Tibial nerve (tissue), 4 donors: Measurements from ENCODE around the gene RCC1.
"Not testable (repeated sequence)": the region's sequence is repeated elsewhere in the genome, so short reads cannot be mapped to it uniquely, and the experiment has no call there.

Experiments used
- CTCF ChIP-seq, 5 experiments: fragments of 200-600 bp in 3 of 5; fragments of 450-650 bp in 2 of 5; sonication (generic) in 3 of 5; IDR thresholded peaks; one replicate each; pipeline ENCODE4 v1.5.1; 2016 to 2019; ENCODE audit warnings: antibody characterized with exemption in 5 of 5, mild to moderate bottlenecking in 3 of 5, moderate library complexity in 2 of 5
- EP300 ChIP-seq, 2 donors: sonication (generic); formaldehyde crosslinking; IDR thresholded peaks; one replicate each; pipeline ENCODE4 v1.6.1; 2017; ENCODE audit warnings: antibody characterized with exemption in 2 of 2, mild to moderate bottlenecking in 1 of 2
- POLR2A ChIP-seq, 2 donors: fragments of 450-650 bp; IDR thresholded peaks; one replicate each; pipeline ENCODE4 v1.6.1; 2017; ENCODE audit warnings: antibody characterized with exemption in 2 of 2, mild to moderate bottlenecking in 2 of 2, moderate library complexity in 2 of 2

GRCh38 chr1:28522537-28522936, 16.7 kb downstream of the RCC1 start:
- TF ChIP-seq CTCF, EP300, POLR2A (IDR thresholded peaks at IDR 0.05): not testable (repeated sequence)
